SK-N-SH (cell line): ENCODE results near the gene KLHL22. TPM values are rescaled to one million over a fixed set of nuclear protein-coding genes. Genes with fewer than 3 reads are reported as not detected.
"Not testable (repeated sequence)": the region's sequence is repeated elsewhere in the genome, so short reads cannot be mapped to it uniquely, and the experiment has no call there.

Experiments used
- CTCF ChIA-PET: fragments of 300-600, 350-600 bp; formaldehyde crosslinking; extraction: SDS; loops from one replicate; lab custom pipeline; 2021; lab: Yijun Ruan, JAX
- POLR2A ChIA-PET: fragments of 350-600 bp; sonication (Branson Sonifier 250); formaldehyde crosslinking; extraction: SDS; loops from one replicate; lab custom pipeline; 2020; ENCODE audit warnings: antibody characterized with exemption, inconsistent platforms; lab: Yijun Ruan, JAX
- DNase-seq: peaks from one replicate; pipeline ENCODE4 v3.0.0; 2012
- H2AFZ ChIP-seq: fragments of 200-600 bp; sonication (generic); 2 replicates; pipeline ENCODE4 v1.8.1; 2016; ENCODE audit warnings: antibody characterized with exemption, mild to moderate bottlenecking, low read depth
- H3F3A ChIP-seq: fragments of 200-600 bp; sonication (generic); replicated peaks from 2 replicates; pipeline ENCODE3; 2016; ENCODE audit warnings: antibody characterized with exemption, mild to moderate bottlenecking; ENCODE audit not compliant: insufficient read depth
- H3K27ac ChIP-seq, 2 experiments: fragments of 200-500 bp in 1 of 2; fragments of 200-600 bp in 1 of 2; sonication (Bioruptor generic) in 1 of 2; sonication (generic), shearing (Covaris generic) in 1 of 2; 2 replicates each; pipeline versions ENCODE4 v1.5.1 to v1.6.1; 2014 to 2016; ENCODE audit warnings: low read depth in 2 of 2, inconsistent platforms in 1 of 2, low read length in 1 of 2, mild to moderate bottlenecking in 1 of 2, mixed read lengths in 1 of 2
- H3K27me3 ChIP-seq: fragments of 200-600 bp; sonication (generic), shearing (Covaris generic); 2 replicates; pipeline ENCODE4 v1.6.1; 2016; ENCODE audit warnings: mixed run types; ENCODE audit not compliant: insufficient read depth
- H3K36me3 ChIP-seq, 2 experiments: fragments of 200-500 bp in 1 of 2; fragments of 200-600 bp in 1 of 2; sonication (Bioruptor generic) in 1 of 2; sonication (generic) in 1 of 2; replicated peaks in 1 of 2; 2 replicates each; pipeline versions ENCODE3 to v1.5.1; 2014 to 2016; ENCODE audit warnings: low read length in 1 of 2, mild to moderate bottlenecking in 1 of 2; ENCODE audit not compliant: insufficient read depth in 2 of 2, control insufficient read depth in 1 of 2
- H3K4me1 ChIP-seq, 2 experiments: fragments of 200-500 bp in 1 of 2; fragments of 200-600 bp in 1 of 2; sonication (Bioruptor generic) in 1 of 2; sonication (generic), shearing (Covaris generic) in 1 of 2; 2 replicates each; pipeline versions ENCODE4 v1.5.1 to v1.6.1; 2014 to 2016; ENCODE audit warnings: low read depth in 1 of 2, low read length in 1 of 2, mixed run types in 1 of 2; ENCODE audit not compliant: insufficient read depth in 2 of 2, control insufficient read depth in 1 of 2
- H3K4me2 ChIP-seq: fragments of 200-600 bp; sonication (generic), shearing (Covaris generic); 2 replicates; pipeline ENCODE4 v1.6.1; 2017; ENCODE audit warnings: mixed run types
- H3K4me3 ChIP-seq, 2 experiments: fragments of 200-500 bp in 1 of 2; fragments of 200-600 bp in 1 of 2; sonication (Bioruptor generic) in 1 of 2; sonication (generic), shearing (Covaris generic) in 1 of 2; 2 replicates each; pipeline versions ENCODE4 v1.5.1 to v1.8.1; 2014 to 2016; ENCODE audit warnings: low read depth in 2 of 2, inconsistent platforms in 1 of 2, low read length in 1 of 2, mild to moderate bottlenecking in 1 of 2, mixed read lengths in 1 of 2, moderate library complexity in 1 of 2
- H3K79me2 ChIP-seq: fragments of 200-600 bp; sonication (generic); 2 replicates; pipeline ENCODE4 v1.8.1; 2017; ENCODE audit warnings: mild to moderate bottlenecking; ENCODE audit not compliant: insufficient read depth
- H3K9ac ChIP-seq: fragments of 200-600 bp; sonication (generic); 2 replicates; pipeline ENCODE4 v1.6.1; 2017; ENCODE audit warnings: mixed run types
- H3K9me2 ChIP-seq: fragments of 200-600 bp; sonication (generic); 2 replicates; pipeline ENCODE4 v1.6.1; 2017; ENCODE audit warnings: mixed run types
- H3K9me3 ChIP-seq: fragments of 200-600 bp; sonication (generic); 2 replicates; pipeline ENCODE4 v1.6.1; 2017; ENCODE audit warnings: mixed run types, mild to moderate bottlenecking, moderate library complexity
- H4K20me1 ChIP-seq: fragments of 200-600 bp; sonication (generic); 2 replicates; pipeline ENCODE4 v1.6.1; 2017; ENCODE audit warnings: mild to moderate bottlenecking, mixed run types; ENCODE audit not compliant: insufficient read depth
- CTCF ChIP-seq: fragments of 200-600 bp; sonication (generic); IDR thresholded peaks from 2 replicates; pipeline ENCODE4 v1.6.1; 2017; ENCODE audit warnings: antibody characterized with exemption, mild to moderate bottlenecking, moderate library complexity
- GABPA ChIP-seq: IDR thresholded peaks from 2 replicates; pipeline ENCODE4 v1.4.0; 2012; ENCODE audit warnings: low read depth, mild to moderate bottlenecking
- MEF2A ChIP-seq: IDR thresholded peaks from 2 replicates; pipeline ENCODE4 v1.4.0; 2012; ENCODE audit warnings: low read depth, borderline replicate concordance
- NFIC ChIP-seq: IDR thresholded peaks from 2 replicates; pipeline ENCODE4 v1.4.0; 2012; ENCODE audit warnings: borderline replicate concordance
- NRF1 ChIP-seq: IDR thresholded peaks from 2 replicates; pipeline ENCODE4 v1.6.1; 2012; ENCODE audit warnings: low read depth, mild to moderate bottlenecking, low read length
- POLR2AphosphoS5 ChIP-seq: IDR thresholded peaks from 2 replicates; pipeline ENCODE4 v1.6.1; 2012; ENCODE audit warnings: low read depth, low read length
- RAD21 ChIP-seq: IDR thresholded peaks from 2 replicates; pipeline ENCODE4 v1.6.1; 2012; ENCODE audit warnings: mild to moderate bottlenecking, low read length
- RXRA ChIP-seq: IDR thresholded peaks from 2 replicates; pipeline ENCODE4 v1.4.0; 2012; ENCODE audit warnings: low read depth, mild to moderate bottlenecking, borderline replicate concordance
- SIN3A ChIP-seq: IDR thresholded peaks from 2 replicates; pipeline ENCODE4 v1.6.1; 2012; ENCODE audit warnings: low read depth, mild to moderate bottlenecking, low read length, moderate library complexity, borderline replicate concordance
- TCF12 ChIP-seq: IDR thresholded peaks from 2 replicates; pipeline ENCODE4 v1.4.0; 2012
- YY1 ChIP-seq: IDR thresholded peaks from 2 replicates; pipeline ENCODE4 v1.4.0; 2012; ENCODE audit warnings: low read depth, mild to moderate bottlenecking
- WGBS: methylation state at CpG from one replicate; pipeline ENCODE4 v1.1.6; 2017; ENCODE audit warnings: low lambda C conversion rate; 5-methylcytosine and 5-hydroxymethylcytosine counted together
- polyA plus RNA-seq, 3 experiments: library from polyadenylated mRNA; depleted of rRNA; stranded (reverse); fragments of >200 nt; gene quantifications; 2 replicates each; pipeline ENCODE4 v1.2.3, GENCODE V29; 2012
- TF ChIP-seq, protein P1 (sequence below): IDR thresholded peaks from 2 replicates; pipeline ENCODE4 v1.4.0; 2012; ENCODE audit warnings: low read depth
- TF ChIP-seq, protein P2 (sequence below): fragments of 150-350 bp; IDR thresholded peaks from 2 replicates; pipeline ENCODE4 v1.6.1; 2017; ENCODE audit warnings: antibody characterized with exemption, low read length, low read depth, borderline replicate concordance

The KLHL22 gene, protein sequence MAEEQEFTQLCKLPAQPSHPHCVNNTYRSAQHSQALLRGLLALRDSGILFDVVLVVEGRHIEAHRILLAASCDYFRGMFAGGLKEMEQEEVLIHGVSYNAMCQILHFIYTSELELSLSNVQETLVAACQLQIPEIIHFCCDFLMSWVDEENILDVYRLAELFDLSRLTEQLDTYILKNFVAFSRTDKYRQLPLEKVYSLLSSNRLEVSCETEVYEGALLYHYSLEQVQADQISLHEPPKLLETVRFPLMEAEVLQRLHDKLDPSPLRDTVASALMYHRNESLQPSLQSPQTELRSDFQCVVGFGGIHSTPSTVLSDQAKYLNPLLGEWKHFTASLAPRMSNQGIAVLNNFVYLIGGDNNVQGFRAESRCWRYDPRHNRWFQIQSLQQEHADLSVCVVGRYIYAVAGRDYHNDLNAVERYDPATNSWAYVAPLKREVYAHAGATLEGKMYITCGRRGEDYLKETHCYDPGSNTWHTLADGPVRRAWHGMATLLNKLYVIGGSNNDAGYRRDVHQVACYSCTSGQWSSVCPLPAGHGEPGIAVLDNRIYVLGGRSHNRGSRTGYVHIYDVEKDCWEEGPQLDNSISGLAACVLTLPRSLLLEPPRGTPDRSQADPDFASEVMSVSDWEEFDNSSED
- polyA plus RNA-seq (2012; rRNA removed) = 26.5 and 29.8 TPM in 2 replicates
- 9.3 and 17.3 TPM in 2 replicates for polyA plus RNA-seq (2012; cell fraction: cytosol; rRNA removed)
- polyA plus RNA-seq (2012; cell fraction: nucleus; rRNA removed) = 56.9 and 66.8 TPM in 2 replicates

GRCh38 chr22:20494978-20495860, at the start of gene KLHL22:
TSS of gene KLHL22 (minus strand) at chr22:20495795. CDS start at chr22:20489211, 6,584 bp downstream.
- TF ChIP-seq RAD21 = no peak
- TF ChIP-seq, protein P1, sequence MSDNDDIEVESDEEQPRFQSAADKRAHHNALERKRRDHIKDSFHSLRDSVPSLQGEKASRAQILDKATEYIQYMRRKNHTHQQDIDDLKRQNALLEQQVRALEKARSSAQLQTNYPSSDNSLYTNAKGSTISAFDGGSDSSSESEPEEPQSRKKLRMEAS = peak; percentile 66
- peak; percentile 68 for TF ChIP-seq NFIC
- no peaks in the 10 kb centered on the region for H3K27me3 ChIP-seq
- peak within 1 kb of the TSS; percentile 92 for H3K4me2 ChIP-seq
- H2AFZ ChIP-seq = peak within 1 kb of the TSS; percentile 87
- WGBS = 3% methylated on average over 18 of the region's 108 CpGs
- POLR2A ChIA-PET = no interaction called here
- CTCF ChIA-PET = interaction anchor here (0.6 to 2.1 kb wide), 2 partner anchors 77 to 86 kb away, joined by 3 to 14 read pairs; no protein-coding TSS in a partner anchor
- H3F3A ChIP-seq = peaks cover 5% of the 10 kb centered on the region
- no peaks in the 10 kb centered on the region for H3K36me3 ChIP-seq
- no peaks in the 10 kb centered on the region for H3K9me3 ChIP-seq
- peaks cover 59% of the 10 kb centered on the region for H3K79me2 ChIP-seq
- peaks cover 24% of the 10 kb centered on the region for H4K20me1 ChIP-seq
- no peaks in the 10 kb centered on the region for H3K9me2 ChIP-seq
- peaks cover 5 to 11% of the 10 kb centered on the region in 2 experiments; a peak in 1 of 4 replicates for H3K4me1 ChIP-seq
- H3K27ac ChIP-seq = peak within 1 kb of the TSS; percentile 94 to 95
- H3K9ac ChIP-seq = peak within 1 kb of the TSS; percentile 87
- H3K4me3 ChIP-seq = peak within 1 kb of the TSS; percentile 64 to 76
- peak; percentile 88 for DNase-seq

DNA sequence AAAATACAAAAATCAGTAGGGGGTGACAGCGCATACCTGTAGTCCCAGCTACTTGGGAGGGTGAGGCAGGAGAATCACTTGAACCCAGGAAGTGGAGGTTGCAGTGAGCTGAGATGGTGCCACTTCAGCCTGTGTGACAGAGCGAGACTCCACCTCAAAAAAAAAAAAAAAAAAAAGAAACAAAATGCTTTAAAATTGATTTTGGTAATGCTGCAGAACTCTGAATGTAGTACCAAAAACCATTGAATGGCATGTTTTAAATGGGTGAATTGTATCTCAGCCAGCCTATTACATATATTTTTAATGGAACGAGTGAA, 49.7 kb upstream of the KLHL22 start:
- ChIA-PET POLR2A (interaction anchor here (0.6 kb wide), 1 partner anchor 14 kb away, joined by 4 read pairs; no protein-coding TSS in a partner anchor), CTCF (interaction anchor here (2.0 kb wide), 1 partner anchor 19 kb away, joined by 11 read pairs; no protein-coding TSS in a partner anchor)
- H3F3A ChIP-seq, H3K9ac ChIP-seq, H3K9me3 ChIP-seq, H3K4me3 ChIP-seq, H3K27ac ChIP-seq, H3K4me2 ChIP-seq, H3K9me2 ChIP-seq, H2AFZ ChIP-seq, H3K27me3 ChIP-seq, DNase-seq: not testable (repeated sequence)
- peaks cover 17 to 20% of the 10 kb centered on the region in 2 experiments; a peak in 3 of 4 replicates for H3K4me1 ChIP-seq
- H3K79me2 ChIP-seq = peaks cover 99% of the 10 kb centered on the region
- H4K20me1 ChIP-seq = peaks cover 48% of the 10 kb centered on the region
- peaks cover 8 to 43% of the 10 kb centered on the region in 2 experiments for H3K36me3 ChIP-seq
- WGBS = 98% methylated on average over 3 of the region's 3 CpGs

GRCh38 chr22:20542736-20543135, 47.1 kb upstream of the KLHL22 start:
- H4K20me1 ChIP-seq = peaks cover 24% of the 10 kb centered on the region
- no peaks in the 10 kb centered on the region for H3K27me3 ChIP-seq
- H3K9me2 ChIP-seq = no peaks in the 10 kb centered on the region
- H3K79me2 ChIP-seq = peaks cover 99% of the 10 kb centered on the region
- no peak overlapping the region for H3K27ac ChIP-seq
- ChIA-PET POLR2A (no interaction called here), CTCF (interaction anchor here (0.7 to 1.8 kb wide), 4 partner anchors 14 to 382 kb away, joined by 3 to 11 read pairs (median 4); no protein-coding TSS in a partner anchor)
- DNase-seq = no peak
- H3K4me3 ChIP-seq = no peak overlapping the region
- H3K4me1 ChIP-seq = peaks cover 0 to 9% of the 10 kb centered on the region in 2 experiments; a peak in 1 of 4 replicates
- no peak overlapping the region for H2AFZ ChIP-seq
- peaks cover 12 to 57% of the 10 kb centered on the region in 2 experiments for H3K36me3 ChIP-seq
- no peaks in the 10 kb centered on the region for H3K9me3 ChIP-seq
- H3F3A ChIP-seq = peaks cover 6% of the 10 kb centered on the region
- no peak overlapping the region for H3K9ac ChIP-seq
- H3K4me2 ChIP-seq = no peak overlapping the region
- no peak for TF ChIP-seq GABPA
- TF ChIP-seq POLR2AphosphoS5 = no peak
- no peak for TF ChIP-seq NRF1
- TF ChIP-seq CTCF = no peak
- TF ChIP-seq SIN3A = no peak
- TF ChIP-seq RXRA = no peak
- no peak for TF ChIP-seq MEF2A
- TF ChIP-seq, protein P2, sequence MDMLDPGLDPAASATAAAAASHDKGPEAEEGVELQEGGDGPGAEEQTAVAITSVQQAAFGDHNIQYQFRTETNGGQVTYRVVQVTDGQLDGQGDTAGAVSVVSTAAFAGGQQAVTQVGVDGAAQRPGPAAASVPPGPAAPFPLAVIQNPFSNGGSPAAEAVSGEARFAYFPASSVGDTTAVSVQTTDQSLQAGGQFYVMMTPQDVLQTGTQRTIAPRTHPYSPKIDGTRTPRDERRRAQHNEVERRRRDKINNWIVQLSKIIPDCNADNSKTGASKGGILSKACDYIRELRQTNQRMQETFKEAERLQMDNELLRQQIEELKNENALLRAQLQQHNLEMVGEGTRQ = no peak
- TF ChIP-seq TCF12 = no peak
- TF ChIP-seq RAD21 = no peak
- TF ChIP-seq, protein P1 = no peak
- no peak for TF ChIP-seq YY1
